DND-41 (cell line): ENCODE results near the gene TOX3.

ENCODE experiments used
- ATAC-seq: fragments of 200-7000 bp; cut with Tn5 transposase; 3 replicates; pipeline ENCODE4 v1.9.1; 2021; ENCODE audit warnings: low read depth; ENCODE audit not compliant: insufficient read depth
- DNase-seq: peaks from one replicate; pipeline ENCODE4 v3.0.0-alpha.2; 2020
- H2AFZ ChIP-seq: 2 replicates; pipeline ENCODE4 v1.6.0; 2012; ENCODE audit warnings: low read depth, low read length
- H3K27ac ChIP-seq: 2 replicates; pipeline ENCODE4 v1.5.1; 2012; ENCODE audit warnings: low read length, inconsistent platforms
- H3K27me3 ChIP-seq: fragments of 200-600 bp; sonication (generic); 2 replicates; pipeline ENCODE4 v1.6.0; 2012; ENCODE audit warnings: low read length, mild to moderate bottlenecking, inconsistent platforms; ENCODE audit not compliant: insufficient read depth, poor library complexity
- H3K36me3 ChIP-seq: 2 replicates; pipeline ENCODE4 v1.5.1; 2012; ENCODE audit warnings: low read length, inconsistent platforms; ENCODE audit not compliant: insufficient read depth
- H3K4me1 ChIP-seq: 2 replicates; pipeline ENCODE4 v1.5.1; 2012; ENCODE audit warnings: mild to moderate bottlenecking, low read length; ENCODE audit not compliant: insufficient read depth
- H3K4me2 ChIP-seq: 2 replicates; pipeline ENCODE4 v1.6.0; 2012; ENCODE audit warnings: mild to moderate bottlenecking, moderate library complexity, low read length, inconsistent platforms; ENCODE audit not compliant: insufficient read depth
- H3K4me3 ChIP-seq, 2 experiments: fragments of 200-600 bp in 1 of 2; shearing (Covaris generic) in 1 of 2; 2 replicates each; pipeline ENCODE4 v1.5.1; 2012 to 2016; ENCODE audit warnings: inconsistent platforms in 2 of 2, low read length in 2 of 2, mild to moderate bottlenecking in 2 of 2, low read depth in 1 of 2, moderate library complexity in 1 of 2
- H3K79me2 ChIP-seq: 2 replicates; pipeline ENCODE4 v1.6.0; 2012; ENCODE audit warnings: low read length, inconsistent platforms; ENCODE audit not compliant: insufficient read depth
- H3K9ac ChIP-seq: 2 replicates; pipeline ENCODE4 v1.6.0; 2012; ENCODE audit warnings: low read depth, mild to moderate bottlenecking, inconsistent platforms, low read length, moderate library complexity
- H3K9me3 ChIP-seq: 2 replicates; pipeline ENCODE4 v1.5.1; 2012; ENCODE audit warnings: low read length, moderate library complexity, mild to moderate bottlenecking, inconsistent platforms; ENCODE audit not compliant: insufficient read depth, severe bottlenecking
- H4K20me1 ChIP-seq: 2 replicates; pipeline ENCODE4 v1.6.0; 2012; ENCODE audit warnings: low read length; ENCODE audit not compliant: insufficient read depth
- EZH2 ChIP-seq: IDR thresholded peaks from 3 replicates; pipeline ENCODE4 v1.6.1; 2012; ENCODE audit warnings: borderline replicate concordance, low read depth, mild to moderate bottlenecking, moderate library complexity, low read length, inconsistent platforms; ENCODE audit not compliant: severe bottlenecking
- TF ChIP-seq, protein P1 (sequence below): IDR thresholded peaks from 2 replicates; pipeline ENCODE4 v1.5.1; 2012; ENCODE audit warnings: borderline replicate concordance, low read length, moderate library complexity, mild to moderate bottlenecking; ENCODE audit not compliant: poor library complexity, severe bottlenecking; ENCODE audit errors: extremely low read depth

Gene TOX3

DNA sequence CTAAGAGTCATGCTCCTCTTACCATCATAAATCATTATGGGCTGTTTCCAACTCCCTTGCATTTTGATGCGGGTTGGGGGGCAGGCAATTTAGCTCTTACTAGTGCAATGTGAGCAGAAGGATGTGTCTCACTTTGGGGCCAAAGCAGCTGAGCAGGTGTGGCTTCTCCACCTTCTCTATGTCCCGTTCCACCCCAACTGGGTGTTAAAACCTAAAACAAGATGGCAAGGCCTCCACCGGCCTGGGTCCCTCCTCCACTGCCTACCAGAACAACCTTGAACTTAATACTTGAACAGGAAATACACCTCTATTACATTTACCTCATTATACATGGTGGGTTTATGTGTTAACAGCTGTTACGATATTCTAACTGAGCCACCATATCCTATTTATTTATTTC lies 52.8 kb downstream of the TOX3 start:
- Histone ChIP-seq H3K27me3 (peaks cover 2% of the 10 kb centered on the region), H3K79me2 (no peaks in the 10 kb centered on the region), H3K4me3 (no peak overlapping the region), H3K9ac (no peak overlapping the region), H3K36me3 (no peaks in the 10 kb centered on the region), H3K4me2 (no peak overlapping the region), H3K9me3 (no peaks in the 10 kb centered on the region), H4K20me1 (no peaks in the 10 kb centered on the region), H3K4me1 (no peaks in the 10 kb centered on the region), H3K27ac (no peak overlapping the region), H2AFZ (no peak overlapping the region)
- DNase-seq (no peak), ATAC-seq (no peak)
- TF ChIP-seq, protein P1, sequence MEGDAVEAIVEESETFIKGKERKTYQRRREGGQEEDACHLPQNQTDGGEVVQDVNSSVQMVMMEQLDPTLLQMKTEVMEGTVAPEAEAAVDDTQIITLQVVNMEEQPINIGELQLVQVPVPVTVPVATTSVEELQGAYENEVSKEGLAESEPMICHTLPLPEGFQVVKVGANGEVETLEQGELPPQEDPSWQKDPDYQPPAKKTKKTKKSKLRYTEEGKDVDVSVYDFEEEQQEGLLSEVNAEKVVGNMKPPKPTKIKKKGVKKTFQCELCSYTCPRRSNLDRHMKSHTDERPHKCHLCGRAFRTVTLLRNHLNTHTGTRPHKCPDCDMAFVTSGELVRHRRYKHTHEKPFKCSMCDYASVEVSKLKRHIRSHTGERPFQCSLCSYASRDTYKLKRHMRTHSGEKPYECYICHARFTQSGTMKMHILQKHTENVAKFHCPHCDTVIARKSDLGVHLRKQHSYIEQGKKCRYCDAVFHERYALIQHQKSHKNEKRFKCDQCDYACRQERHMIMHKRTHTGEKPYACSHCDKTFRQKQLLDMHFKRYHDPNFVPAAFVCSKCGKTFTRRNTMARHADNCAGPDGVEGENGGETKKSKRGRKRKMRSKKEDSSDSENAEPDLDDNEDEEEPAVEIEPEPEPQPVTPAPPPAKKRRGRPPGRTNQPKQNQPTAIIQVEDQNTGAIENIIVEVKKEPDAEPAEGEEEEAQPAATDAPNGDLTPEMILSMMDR: no peak
- TF ChIP-seq EZH2: no peak

DNA sequence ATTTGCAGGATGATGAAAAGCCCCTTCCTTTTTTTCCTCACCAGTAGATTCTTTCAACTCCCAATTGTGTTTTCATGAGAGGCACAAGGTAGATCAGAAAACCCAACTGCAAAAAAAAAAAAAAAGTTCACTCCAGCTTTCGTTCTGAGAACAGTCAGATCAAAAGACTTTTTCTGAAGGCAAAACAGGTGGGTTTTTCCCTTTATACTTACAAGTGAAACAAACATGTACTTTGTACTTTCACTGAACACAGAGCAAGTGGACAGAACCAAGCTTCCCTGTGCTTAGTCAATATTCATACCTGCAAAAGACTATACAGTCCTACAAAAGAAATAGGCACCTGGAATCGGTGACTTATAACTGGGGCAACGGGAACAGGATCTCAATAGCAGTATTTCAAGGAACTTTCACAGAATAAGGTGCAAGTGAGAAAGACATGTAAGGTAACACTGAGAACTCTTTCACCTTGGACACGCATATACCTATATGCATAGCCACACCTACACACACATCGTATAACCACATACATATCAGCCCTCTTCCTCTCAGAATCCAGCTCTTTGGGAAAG lies 54.1 kb downstream of the TOX3 start:
- no peak overlapping the region for H3K9ac ChIP-seq
- peaks cover 2% of the 10 kb centered on the region for H3K27me3 ChIP-seq
- no peaks in the 10 kb centered on the region for H3K36me3 ChIP-seq
- H3K4me2 ChIP-seq: no peak overlapping the region
- H3K9me3 ChIP-seq: no peaks in the 10 kb centered on the region
- TF ChIP-seq, protein P1: no peak
- TF ChIP-seq EZH2: no peak
- DNase-seq: no peak
- no peaks in the 10 kb centered on the region for H3K4me1 ChIP-seq
- H3K27ac ChIP-seq: no peak overlapping the region
- no peak overlapping the region for H3K4me3 ChIP-seq
- ATAC-seq: no peak
- H3K79me2 ChIP-seq: no peaks in the 10 kb centered on the region
- no peak overlapping the region for H2AFZ ChIP-seq
- no peaks in the 10 kb centered on the region for H4K20me1 ChIP-seq

DNA sequence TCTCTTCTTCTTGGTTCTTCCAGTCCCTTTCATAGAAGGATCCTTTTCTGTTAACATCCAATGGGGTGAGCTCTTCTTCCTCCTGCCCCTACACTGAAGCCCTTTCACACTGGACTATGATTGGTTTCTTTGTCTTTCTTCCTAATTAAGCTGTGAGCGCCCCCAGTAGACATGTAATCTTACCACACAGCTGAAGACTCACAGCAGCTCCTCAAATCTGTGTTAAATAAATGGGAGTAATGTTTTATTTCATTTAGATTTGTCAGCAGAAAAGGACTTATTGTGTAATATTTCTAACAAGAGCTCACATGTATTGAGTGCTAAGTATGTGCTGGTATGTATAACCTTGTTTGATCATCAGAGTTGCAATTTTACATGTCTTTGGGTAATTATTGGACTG lies 55.7 kb downstream of the TOX3 start:
- no peak overlapping the region for H3K4me3 ChIP-seq
- H3K4me2 ChIP-seq: no peak overlapping the region
- no peaks in the 10 kb centered on the region for H3K79me2 ChIP-seq
- H3K9ac ChIP-seq: no peak overlapping the region
- DNase-seq (no peak), ATAC-seq (no peak)
- no peak for TF ChIP-seq EZH2
- TF ChIP-seq, protein P1: no peak
- H3K27me3 ChIP-seq: peaks cover 2% of the 10 kb centered on the region
- H4K20me1 ChIP-seq: no peaks in the 10 kb centered on the region
- no peak overlapping the region for H2AFZ ChIP-seq
- H3K36me3 ChIP-seq: no peaks in the 10 kb centered on the region
- no peak overlapping the region for H3K27ac ChIP-seq
- H3K4me1 ChIP-seq: no peaks in the 10 kb centered on the region
- no peaks in the 10 kb centered on the region for H3K9me3 ChIP-seq

DNA sequence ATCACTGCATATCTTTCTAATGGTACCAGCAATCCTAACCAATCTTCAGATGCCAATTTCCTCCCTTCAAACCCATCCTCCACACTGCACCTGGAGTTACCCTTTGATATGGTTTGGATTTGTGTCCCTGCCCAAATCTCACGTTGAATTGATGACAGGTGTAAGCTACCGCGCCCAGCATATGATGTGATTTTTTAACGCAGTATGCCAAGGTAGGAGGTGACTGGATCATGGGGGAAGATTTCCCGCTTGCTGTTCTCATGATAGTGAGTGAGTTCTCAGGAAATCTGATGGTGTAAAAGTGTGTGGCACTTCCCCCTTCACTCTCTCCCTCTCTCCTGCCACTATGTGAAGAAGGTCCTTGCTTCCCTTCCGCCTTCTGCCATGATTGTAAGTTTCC lies 57.0 kb downstream of the TOX3 start:
- no peaks in the 10 kb centered on the region for H4K20me1 ChIP-seq
- H2AFZ ChIP-seq: no peak overlapping the region
- H3K9me3 ChIP-seq: no peaks in the 10 kb centered on the region
- no peaks in the 10 kb centered on the region for H3K27me3 ChIP-seq
- no peak for ATAC-seq
- H3K36me3 ChIP-seq: no peaks in the 10 kb centered on the region
- H3K4me3 ChIP-seq: no peak overlapping the region
- no peaks in the 10 kb centered on the region for H3K4me1 ChIP-seq
- no peaks in the 10 kb centered on the region for H3K79me2 ChIP-seq
- no peak for TF ChIP-seq EZH2
- TF ChIP-seq, protein P1: no peak
- no peak for DNase-seq
- no peak overlapping the region for H3K9ac ChIP-seq
- no peak overlapping the region for H3K4me2 ChIP-seq
- H3K27ac ChIP-seq: no peak overlapping the region
